OCI-LY1 (cell line): ENCODE data around the gene ELFN2.

Experiments
- H2AFZ ChIP-seq: fragments of 200-600 bp; sonication (generic), shearing (Covaris generic); 2 replicates; pipeline ENCODE4 v1.6.0; 2014; ENCODE audit warnings: antibody characterized with exemption, mild to moderate bottlenecking, low read length
- H3F3A ChIP-seq: fragments of 200-600 bp; sonication (generic), shearing (Covaris generic); 2 replicates; pipeline ENCODE4 v1.6.0; 2014; ENCODE audit warnings: mild to moderate bottlenecking, antibody characterized with exemption, low read length, moderate library complexity; ENCODE audit not compliant: insufficient read depth
- H3K27ac ChIP-seq: fragments of 200-600 bp; sonication (generic); 2 replicates; pipeline ENCODE4 v1.5.1; 2014; ENCODE audit warnings: low read length, mixed run types, mild to moderate bottlenecking, low read depth; ENCODE audit not compliant: poor library complexity, severe bottlenecking
- H3K27me3 ChIP-seq: fragments of 200-600 bp; sonication (generic); 2 replicates; pipeline ENCODE4 v1.6.0; 2014; ENCODE audit warnings: antibody characterized with exemption, mild to moderate bottlenecking, low read length, moderate library complexity; ENCODE audit not compliant: insufficient read depth
- H3K36me3 ChIP-seq: fragments of 200-600 bp; sonication (generic); 2 replicates; pipeline ENCODE4 v1.6.1; 2014; ENCODE audit warnings: mild to moderate bottlenecking, antibody characterized with exemption, low read length, moderate library complexity, mixed read lengths; ENCODE audit not compliant: insufficient read depth
- H3K4me1 ChIP-seq: fragments of 200-600 bp; sonication (generic); 2 replicates; pipeline ENCODE4 v1.5.1; 2014; ENCODE audit warnings: mild to moderate bottlenecking, low read length, moderate library complexity; ENCODE audit not compliant: insufficient read depth, severe bottlenecking
- H3K4me2 ChIP-seq: fragments of 200-600 bp; sonication (generic), shearing (Covaris generic); 2 replicates; pipeline ENCODE4 v1.6.1; 2014; ENCODE audit warnings: low read length
- H3K4me3 ChIP-seq: fragments of 200-600 bp; sonication (generic); 2 replicates; pipeline ENCODE4 v1.5.1; 2014; ENCODE audit warnings: low read length, low read depth, mild to moderate bottlenecking, mixed read lengths; ENCODE audit not compliant: poor library complexity, severe bottlenecking
- H3K79me2 ChIP-seq: fragments of 200-600 bp; shearing (Covaris generic); 2 replicates; pipeline ENCODE4 v1.6.1; 2016; ENCODE audit warnings: mixed run types, low read length, mixed read lengths; ENCODE audit not compliant: insufficient read depth
- H3K9ac ChIP-seq: fragments of 200-600 bp; sonication (generic), shearing (Covaris generic); 2 replicates; pipeline ENCODE4 v1.6.1; 2014; ENCODE audit warnings: mild to moderate bottlenecking, low read length, mixed read lengths
- H3K9me2 ChIP-seq: fragments of 200-600 bp; sonication (generic), shearing (Covaris generic); 2 replicates; pipeline ENCODE4 v1.6.1; 2014; ENCODE audit warnings: low read depth, mild to moderate bottlenecking, low read length, mixed read lengths
- H3K9me3 ChIP-seq: fragments of 200-600 bp; shearing (Covaris generic); 2 replicates; pipeline ENCODE4 v1.6.1; 2014; ENCODE audit warnings: low read length, mixed read lengths
- H4K20me1 ChIP-seq: fragments of 200-600 bp; sonication (generic), shearing (Covaris generic); 2 replicates; pipeline ENCODE4 v1.6.0; 2016; ENCODE audit warnings: mild to moderate bottlenecking, low read length; ENCODE audit not compliant: insufficient read depth
- EZH2 ChIP-seq: fragments of 200-600 bp; sonication (generic), shearing (Covaris generic); IDR thresholded peaks from 2 replicates; pipeline ENCODE4 v1.8.0; 2017; ENCODE audit warnings: borderline replicate concordance, mixed run types, mild to moderate bottlenecking, antibody characterized with exemption, low read length, moderate library complexity, mixed read lengths
- TF ChIP-seq, protein P1 (sequence below): fragments of 200-600 bp; sonication (generic), shearing (Covaris generic); IDR thresholded peaks from 2 replicates; pipeline ENCODE4 v1.5.1; 2017; ENCODE audit warnings: mild to moderate bottlenecking, antibody characterized with exemption, low read length, moderate library complexity, mixed read lengths

ELFN2 gene

DNA sequence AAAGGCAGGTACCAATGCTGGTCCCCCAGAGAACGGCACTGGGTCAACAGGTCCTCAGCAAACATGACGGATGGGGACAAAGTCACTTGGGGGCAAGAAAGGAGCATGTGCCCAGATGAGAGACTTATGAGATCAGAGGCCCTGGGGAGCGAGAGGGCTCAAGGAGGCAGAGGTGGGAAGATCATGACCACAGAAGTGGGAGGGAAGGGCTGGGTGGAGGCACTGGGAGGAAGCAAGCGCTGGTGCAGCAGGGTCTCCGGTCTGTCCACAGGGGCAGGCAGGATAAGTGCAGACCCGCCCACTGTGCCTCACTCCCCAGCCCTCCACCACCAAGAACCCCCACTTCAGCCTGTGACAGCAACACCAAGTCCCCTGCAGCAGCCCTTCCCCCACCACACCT lies 10.9 kb downstream of the ELFN2 start:
- H3K4me3 ChIP-seq, result no peak overlapping the region
- no peaks in the 10 kb centered on the region for H3K4me1 ChIP-seq
- TF ChIP-seq EZH2, result no peak
- TF ChIP-seq, protein P1, sequence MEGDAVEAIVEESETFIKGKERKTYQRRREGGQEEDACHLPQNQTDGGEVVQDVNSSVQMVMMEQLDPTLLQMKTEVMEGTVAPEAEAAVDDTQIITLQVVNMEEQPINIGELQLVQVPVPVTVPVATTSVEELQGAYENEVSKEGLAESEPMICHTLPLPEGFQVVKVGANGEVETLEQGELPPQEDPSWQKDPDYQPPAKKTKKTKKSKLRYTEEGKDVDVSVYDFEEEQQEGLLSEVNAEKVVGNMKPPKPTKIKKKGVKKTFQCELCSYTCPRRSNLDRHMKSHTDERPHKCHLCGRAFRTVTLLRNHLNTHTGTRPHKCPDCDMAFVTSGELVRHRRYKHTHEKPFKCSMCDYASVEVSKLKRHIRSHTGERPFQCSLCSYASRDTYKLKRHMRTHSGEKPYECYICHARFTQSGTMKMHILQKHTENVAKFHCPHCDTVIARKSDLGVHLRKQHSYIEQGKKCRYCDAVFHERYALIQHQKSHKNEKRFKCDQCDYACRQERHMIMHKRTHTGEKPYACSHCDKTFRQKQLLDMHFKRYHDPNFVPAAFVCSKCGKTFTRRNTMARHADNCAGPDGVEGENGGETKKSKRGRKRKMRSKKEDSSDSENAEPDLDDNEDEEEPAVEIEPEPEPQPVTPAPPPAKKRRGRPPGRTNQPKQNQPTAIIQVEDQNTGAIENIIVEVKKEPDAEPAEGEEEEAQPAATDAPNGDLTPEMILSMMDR, result no peak
- no peaks in the 10 kb centered on the region for H4K20me1 ChIP-seq
- no peak overlapping the region for H2AFZ ChIP-seq
- H3K27ac ChIP-seq, result no peak overlapping the region
- no peak overlapping the region for H3K9ac ChIP-seq
- H3K79me2 ChIP-seq, result no peaks in the 10 kb centered on the region
- H3K4me2 ChIP-seq, result no peak overlapping the region
- H3K9me3 ChIP-seq, result no peaks in the 10 kb centered on the region
- H3K36me3 ChIP-seq, result no peaks in the 10 kb centered on the region
- peaks cover 18% of the 10 kb centered on the region; the same call in 1 of the 2 replicates for H3K27me3 ChIP-seq
- no peaks in the 10 kb centered on the region for H3F3A ChIP-seq
- no peaks in the 10 kb centered on the region for H3K9me2 ChIP-seq

DNA sequence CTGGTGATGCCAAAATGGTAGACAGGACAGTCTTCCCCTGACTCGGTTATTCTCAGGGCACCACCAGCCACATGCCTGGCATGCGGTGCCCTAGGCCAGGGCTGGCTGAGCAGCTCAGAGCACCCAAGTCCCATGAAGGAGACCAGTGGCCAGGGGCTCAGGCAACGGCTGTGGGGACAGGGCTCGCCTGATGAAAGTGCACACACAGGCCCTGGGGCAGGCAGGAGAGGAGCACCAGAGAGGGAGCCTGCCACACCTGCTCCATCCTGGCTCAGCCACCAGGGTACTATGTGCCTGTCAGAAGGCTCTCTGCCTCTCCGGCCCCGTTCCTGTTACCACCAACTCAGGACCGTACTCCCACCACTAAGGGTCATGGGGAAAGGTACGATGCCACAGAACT lies 12.1 kb downstream of the ELFN2 start:
- Histone ChIP-seq H3K36me3 (no peaks in the 10 kb centered on the region), H3K4me2 (no peak overlapping the region), H3K27ac (no peak overlapping the region), H3K9me3 (no peaks in the 10 kb centered on the region), H2AFZ (no peak overlapping the region), H3F3A (no peaks in the 10 kb centered on the region), H3K9me2 (no peaks in the 10 kb centered on the region), H3K4me3 (no peak overlapping the region), H3K79me2 (no peaks in the 10 kb centered on the region), H3K27me3 (peaks cover 10% of the 10 kb centered on the region; the same call in 1 of the 2 replicates), H3K9ac (no peak overlapping the region), H3K4me1 (no peaks in the 10 kb centered on the region), H4K20me1 (no peaks in the 10 kb centered on the region)
- TF ChIP-seq EZH2, result no peak
- TF ChIP-seq, protein P1, result no peak

DNA sequence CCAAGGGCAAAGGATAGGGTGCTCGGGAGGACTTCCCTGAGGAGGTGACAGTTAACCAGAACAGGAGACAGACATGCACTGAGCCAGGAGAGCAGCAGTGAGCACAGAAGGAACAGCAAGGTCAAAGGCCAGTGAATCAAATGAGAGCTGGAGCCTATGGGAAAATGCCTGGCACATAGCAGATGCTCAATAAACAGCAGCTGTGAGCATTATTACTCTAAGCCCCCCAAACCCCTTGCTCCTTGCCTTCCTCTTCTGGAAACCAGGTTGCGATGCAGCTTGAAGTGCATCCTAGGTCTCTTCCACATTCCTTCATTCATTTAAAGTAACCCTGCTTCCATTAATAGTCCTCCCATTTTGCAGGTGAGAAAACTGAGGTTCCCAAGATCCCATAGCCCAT lies 13.0 kb downstream of the ELFN2 start:
- Histone ChIP-seq H3K4me2 (no peak overlapping the region), H3K4me3 (no peak overlapping the region), H3K27ac (no peak overlapping the region), H3K79me2 (no peaks in the 10 kb centered on the region), H3K36me3 (no peaks in the 10 kb centered on the region), H2AFZ (no peak overlapping the region), H3K9me2 (no peaks in the 10 kb centered on the region), H3K9ac (no peak overlapping the region), H3K4me1 (no peaks in the 10 kb centered on the region), H3K9me3 (no peaks in the 10 kb centered on the region), H4K20me1 (no peaks in the 10 kb centered on the region), H3F3A (no peaks in the 10 kb centered on the region), H3K27me3 (peaks cover 10% of the 10 kb centered on the region; the same call in 1 of the 2 replicates)
- no peak for TF ChIP-seq EZH2

DNA sequence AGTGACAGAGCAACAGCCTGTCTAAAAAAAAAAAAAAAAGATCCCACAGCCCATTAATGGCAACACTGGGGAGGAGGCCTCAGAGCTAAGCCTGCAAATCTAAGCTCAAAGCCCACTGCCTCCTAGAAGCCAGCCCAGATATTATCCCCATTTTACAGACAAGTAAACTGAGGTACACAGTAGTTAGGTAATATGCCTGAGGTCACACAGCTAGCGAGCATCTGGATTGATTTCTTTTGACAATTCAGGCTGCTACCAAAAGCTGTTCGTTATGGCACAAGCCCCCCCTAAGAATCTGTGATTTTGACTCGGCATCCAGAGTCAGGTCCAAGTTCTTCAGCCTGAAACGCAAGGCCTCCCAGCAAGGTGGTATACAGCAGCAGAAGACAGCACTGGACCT lies 13.7 kb downstream of the ELFN2 start:
- H3K27ac ChIP-seq, result no peak overlapping the region
- H3K4me1 ChIP-seq, result no peaks in the 10 kb centered on the region
- no peaks in the 10 kb centered on the region for H3F3A ChIP-seq
- no peak overlapping the region for H3K4me2 ChIP-seq
- no peak for TF ChIP-seq EZH2
- TF ChIP-seq, protein P1, result no peak
- no peaks in the 10 kb centered on the region for H4K20me1 ChIP-seq
- H3K9me3 ChIP-seq, result no peaks in the 10 kb centered on the region
- H3K9ac ChIP-seq, result no peak overlapping the region
- H3K9me2 ChIP-seq, result no peaks in the 10 kb centered on the region
- H3K36me3 ChIP-seq, result no peaks in the 10 kb centered on the region
- H2AFZ ChIP-seq, result no peak overlapping the region
- peaks cover 10% of the 10 kb centered on the region; the same call in 1 of the 2 replicates for H3K27me3 ChIP-seq
- no peak overlapping the region for H3K4me3 ChIP-seq
- no peaks in the 10 kb centered on the region for H3K79me2 ChIP-seq
